NCI-H748 (cell line): ENCODE measurements around the gene ZNF518B.

ENCODE experiments used
- DNase-seq: peaks from one replicate; lab custom pipeline; 2025; ENCODE audit not compliant: unreplicated experiment; lab: John Stamatoyannopoulos, UW

ZNF518B gene, protein sequence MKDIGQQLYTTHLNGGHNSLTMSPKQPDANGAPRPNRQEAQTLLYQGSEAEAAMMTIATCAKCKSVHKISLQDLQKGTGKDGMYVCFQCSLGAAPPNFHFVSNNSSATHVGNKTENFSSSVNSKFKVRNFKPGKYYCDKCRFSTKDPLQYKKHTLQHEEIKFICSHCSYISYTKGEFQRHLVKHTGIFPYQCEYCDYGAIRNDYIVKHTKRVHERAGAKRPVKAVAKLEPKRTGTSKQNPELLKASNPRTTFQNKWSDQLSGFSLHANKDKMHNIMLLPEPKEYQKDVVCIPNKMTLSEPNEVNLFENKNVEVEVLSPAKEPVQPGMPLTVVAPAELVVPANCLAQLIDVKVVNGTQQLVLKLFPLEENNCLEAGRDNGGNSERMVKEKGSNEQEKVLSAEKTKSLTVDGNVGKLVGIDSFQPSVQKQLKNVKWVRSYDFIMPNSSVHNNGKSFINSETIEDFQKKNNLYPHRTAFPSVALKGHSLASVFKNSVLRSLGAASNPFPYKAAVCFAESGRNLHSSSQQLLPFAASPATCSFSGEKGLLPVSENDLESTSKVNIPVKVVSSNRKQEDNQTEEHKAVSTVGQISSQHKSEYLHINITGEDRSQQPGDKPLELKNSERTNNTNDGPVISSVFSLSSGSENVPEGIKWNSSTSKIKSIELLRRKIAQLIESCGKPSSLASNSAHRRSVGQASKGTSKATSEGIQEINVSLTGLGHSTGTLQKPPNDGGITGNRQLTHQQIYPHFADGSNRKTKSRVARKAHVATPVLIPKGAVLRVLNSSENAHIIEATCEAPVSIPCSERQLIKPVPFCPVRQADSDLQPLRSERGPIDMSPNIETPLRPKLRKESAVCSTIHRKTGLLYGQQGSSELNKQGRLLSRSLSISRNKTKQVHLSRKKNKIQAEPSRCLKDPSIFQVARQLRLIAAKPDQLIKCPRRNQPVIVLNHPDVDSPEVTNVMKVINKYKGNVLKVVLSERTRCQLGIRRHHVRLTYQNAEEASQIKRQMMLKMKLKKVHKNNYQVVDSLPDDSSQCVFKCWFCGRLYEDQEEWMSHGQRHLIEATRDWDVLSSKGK

DNA sequence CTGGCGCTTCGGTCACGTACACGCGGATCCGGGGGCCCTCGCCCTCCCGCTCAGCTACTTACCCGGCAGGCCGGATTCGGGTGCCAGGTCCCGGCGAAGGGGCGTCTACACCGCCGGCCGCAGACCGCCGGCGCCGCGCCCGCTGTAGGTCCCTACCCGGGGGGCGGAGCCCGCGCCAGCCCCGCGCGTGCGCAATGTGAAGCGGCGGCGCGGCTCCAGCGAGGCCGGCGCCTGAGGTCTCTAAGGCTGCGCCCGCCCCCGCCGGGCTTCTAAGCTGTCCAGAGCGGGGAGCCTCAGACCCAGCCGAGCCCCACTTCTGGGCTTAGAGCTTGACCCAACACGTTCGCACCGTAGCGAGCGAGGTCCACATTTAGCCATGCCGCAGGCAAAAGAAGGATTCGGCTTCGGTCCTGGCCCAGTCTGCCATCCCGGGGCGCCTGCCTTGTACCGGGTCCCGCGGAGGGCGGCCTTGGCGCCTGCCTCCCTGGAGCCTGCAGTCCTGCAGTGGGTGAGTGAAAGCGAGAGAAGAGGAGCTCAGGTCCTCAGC, at the start of gene ZNF518B:
TSS of gene ZNF518B (minus strand) at position 172 of the 547 bp plus-strand sequence. CDS start 11,098 bp downstream, outside the sequence.
- DNase-seq: peak; percentile 78

DNA sequence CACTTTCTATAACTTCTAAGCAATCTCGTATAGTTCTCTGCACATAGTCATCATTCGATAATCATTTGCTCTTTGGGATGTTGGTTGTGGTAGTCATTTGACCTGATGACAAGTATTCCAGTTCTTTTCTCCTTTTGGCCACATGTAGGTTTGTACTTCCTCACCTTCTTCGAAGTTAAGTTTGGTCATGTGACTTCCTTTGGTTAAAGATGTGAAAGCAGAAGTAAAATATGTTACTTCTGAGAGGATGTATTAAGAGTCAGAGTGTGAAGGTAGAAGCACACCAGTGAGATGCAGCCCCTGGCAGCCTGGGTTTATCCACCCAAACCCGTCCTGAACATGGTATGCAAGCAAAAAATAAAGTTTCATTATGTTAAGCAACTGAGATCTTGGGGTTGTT, 48.9 kb upstream of the ZNF518B start:
- DNase-seq: no peak

GRCh38 chr4:10504570-10505179, 47.4 kb upstream of the ZNF518B start:
- DNase-seq: no peak

DNA sequence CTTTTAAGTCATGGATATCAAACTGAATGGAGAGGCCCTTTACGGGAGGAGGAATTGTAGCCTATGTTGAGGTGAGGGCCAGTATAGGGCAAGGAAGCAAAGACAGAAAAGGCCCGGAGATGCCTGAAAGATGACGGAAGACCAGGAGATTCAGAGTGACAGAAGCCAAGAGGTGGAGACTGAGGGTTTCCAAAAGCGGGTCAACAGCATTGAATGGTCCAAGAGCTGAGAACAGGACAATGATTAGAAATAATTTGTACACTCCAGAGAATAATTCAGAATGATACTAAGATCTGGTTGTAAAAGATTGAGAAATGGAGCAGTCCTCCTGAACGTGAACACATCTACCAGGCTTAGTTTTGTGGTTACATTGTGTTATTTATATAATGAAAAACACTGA, 45.5 kb upstream of the ZNF518B start:
- no peak for DNase-seq

- no peak for DNase-seq
Measured at GRCh38 chr4:10500776-10501175, 43.5 kb upstream of the ZNF518B start.

DNA sequence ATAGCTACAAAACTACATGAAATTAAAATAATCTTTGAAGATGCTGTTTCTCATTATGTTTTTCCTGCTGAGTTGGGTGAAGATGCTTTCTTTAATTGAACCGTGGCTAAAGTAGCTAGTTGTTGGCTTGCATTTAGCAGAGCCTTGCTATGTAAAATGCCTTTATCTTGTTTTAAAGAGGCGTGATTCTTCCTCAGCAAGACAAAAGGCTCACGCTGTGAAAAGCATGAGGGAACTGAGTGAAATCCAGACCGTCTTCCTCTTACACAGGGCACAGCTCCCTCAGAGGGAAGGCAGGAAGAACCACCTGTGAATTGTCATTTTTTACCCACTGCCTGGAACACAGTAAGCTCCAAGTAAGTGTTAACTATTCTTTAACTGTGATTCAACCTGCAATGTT, 39.0 kb upstream of the ZNF518B start:
- no peak for DNase-seq

- DNase-seq: no peak
Measured at GRCh38 chr4:10495651-10496050, 38.4 kb upstream of the ZNF518B start.

GRCh38 chr4:10492464-10492863, 35.2 kb upstream of the ZNF518B start:
- peak; percentile 85 for DNase-seq

DNA sequence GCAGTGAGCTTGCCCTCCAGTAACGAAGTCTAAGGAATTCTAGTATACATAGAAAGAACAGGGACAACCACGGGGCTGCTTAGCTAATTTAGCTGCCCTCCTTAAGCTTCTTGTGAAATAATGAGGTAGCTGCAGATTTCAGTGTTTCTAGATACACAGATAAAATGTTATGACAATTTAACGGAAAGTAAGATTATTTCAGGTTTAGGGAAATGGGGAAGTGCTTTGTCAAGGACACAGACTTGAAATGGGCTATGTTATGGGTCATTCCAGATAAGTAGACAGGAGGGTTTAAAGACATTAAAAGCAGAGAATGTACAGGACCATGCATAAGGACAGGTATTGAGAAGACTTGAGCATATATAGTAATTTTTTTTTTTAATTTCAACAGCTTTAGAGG, 34.2 kb upstream of the ZNF518B start:
- DNase-seq: no peak

DNA sequence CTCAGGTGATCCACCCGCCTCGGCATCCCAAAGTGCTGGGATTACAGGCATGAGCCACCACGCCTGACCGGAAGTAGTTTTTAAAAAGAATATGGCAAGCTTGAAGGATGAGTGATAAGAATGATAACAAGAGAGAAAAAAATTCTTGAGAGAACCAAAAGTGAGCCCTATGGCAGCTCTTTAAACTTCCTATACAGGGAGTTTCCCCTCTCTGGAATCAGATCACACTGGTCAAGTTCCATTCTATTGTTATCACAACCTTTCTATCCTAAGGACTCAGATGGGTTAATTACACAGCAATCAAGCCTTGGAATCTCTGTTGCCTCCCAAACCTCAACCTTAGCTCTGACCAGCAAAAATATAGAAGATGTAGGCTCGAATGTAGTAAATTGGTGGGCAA, 33.8 kb upstream of the ZNF518B start:
- DNase-seq: no peak

- no peak for DNase-seq
Measured at GRCh38 chr4:10482913-10483312, 25.7 kb upstream of the ZNF518B start.

DNA sequence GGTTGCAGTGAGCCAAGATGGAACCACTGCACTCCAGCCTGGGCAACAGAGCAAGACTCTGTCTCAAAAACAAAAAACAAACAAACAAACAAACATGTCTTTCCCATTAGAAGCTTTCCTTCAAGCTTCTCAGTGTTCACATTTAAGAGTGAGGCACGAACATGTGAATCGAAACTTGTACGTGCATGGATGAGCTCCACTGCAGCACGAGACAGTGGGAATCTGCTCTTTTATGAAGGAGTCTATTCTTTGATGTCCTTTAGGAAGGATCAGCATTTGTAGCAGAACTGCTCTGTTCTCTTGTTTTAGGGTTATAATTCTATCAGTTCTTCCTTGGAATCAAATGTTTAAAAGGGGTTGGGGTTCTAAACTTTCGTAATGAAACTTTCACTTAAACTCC, 23.4 kb upstream of the ZNF518B start:
- no peak for DNase-seq

- DNase-seq: no peak
Measured at GRCh38 chr4:10478621-10479020, 21.4 kb upstream of the ZNF518B start.

DNA sequence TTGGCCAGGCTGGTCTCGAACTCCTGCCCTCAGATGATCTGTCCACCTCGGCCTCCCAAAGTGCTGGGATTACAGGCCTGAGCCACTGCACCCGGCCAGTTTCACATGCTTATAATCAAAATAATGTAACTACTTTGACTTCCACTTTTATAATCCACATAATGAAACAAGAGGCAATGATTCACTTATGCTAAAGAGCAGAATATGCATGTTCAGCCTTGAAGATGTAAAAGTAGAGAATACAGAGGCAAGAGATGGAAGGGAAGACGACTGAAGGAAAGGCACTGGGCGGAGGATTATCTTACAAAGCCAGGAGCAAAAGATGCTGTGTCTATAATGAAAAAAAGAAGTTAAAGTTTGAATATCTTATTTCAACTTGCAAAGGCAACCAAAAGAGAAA, 13.3 kb upstream of the ZNF518B start:
- no peak for DNase-seq

DNA sequence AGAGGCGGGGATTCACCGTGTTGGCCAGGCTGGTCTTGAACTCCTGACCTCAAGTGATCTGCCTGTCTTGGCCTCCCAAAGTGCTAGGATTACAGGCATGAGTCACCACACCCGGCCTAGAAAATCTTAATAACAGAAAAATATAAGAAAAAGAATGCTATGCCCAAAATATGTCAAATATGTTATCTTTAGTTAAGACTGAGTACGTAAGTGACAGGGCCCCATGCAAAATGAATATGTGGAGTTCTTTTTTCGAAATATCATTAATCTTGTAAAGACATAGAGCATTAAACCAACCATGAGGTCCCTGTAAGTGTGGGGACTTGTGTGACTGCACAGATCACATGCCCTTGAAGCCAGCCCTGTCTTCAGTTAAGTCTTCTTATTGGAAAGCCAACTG, 8.9 kb upstream of the ZNF518B start:
- DNase-seq: no peak

DNA sequence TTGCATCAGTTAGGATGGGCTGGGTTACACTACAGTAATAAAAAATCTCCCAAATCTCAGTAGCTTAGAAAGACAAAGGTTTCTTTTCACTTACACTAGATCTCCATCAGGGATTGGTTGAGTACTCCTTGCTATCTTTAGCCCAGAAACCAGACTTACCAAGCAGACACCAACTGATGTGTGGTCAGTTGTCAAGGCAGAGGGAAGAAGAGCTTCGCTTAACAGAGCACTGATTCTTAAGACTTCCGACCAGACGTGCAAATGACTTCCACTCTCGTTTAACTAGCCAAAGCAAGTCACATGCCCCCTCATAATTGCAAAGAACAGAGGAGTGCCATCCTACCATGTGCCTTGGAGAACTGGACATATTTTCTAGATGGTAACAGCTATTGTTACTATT, 5.7 kb upstream of the ZNF518B start:
- DNase-seq: no peak

DNA sequence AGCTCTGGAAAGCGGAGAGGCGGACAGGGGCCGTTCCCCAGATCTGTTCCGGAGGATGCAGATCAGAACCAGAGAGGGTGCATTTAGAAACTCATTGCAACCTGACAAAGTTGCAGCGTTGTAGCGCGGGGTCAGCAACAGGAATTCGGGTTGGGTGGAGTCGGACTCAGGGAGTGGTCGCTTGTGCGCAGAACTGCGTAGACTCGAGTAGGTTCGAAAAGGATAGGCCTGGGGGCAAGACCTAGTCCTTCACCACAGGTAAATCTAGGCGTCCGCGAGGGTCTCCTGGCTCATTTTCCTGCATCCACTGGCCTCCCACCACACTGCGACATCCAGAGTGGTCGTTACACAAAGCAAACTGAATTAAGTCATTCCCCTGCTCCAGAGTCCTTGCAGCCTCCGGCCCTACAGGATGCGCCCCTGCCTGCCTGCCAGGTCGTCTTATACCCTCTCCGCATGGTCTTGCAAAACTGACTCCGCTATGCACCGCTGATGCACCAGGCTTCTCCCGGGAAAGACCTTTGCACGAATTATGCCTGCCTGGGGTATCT, 4.7 kb upstream of the ZNF518B start:
- no peak for DNase-seq

GRCh38 chr4:10461091-10461849, 4.0 kb upstream of the ZNF518B start:
- no peak for DNase-seq

DNA sequence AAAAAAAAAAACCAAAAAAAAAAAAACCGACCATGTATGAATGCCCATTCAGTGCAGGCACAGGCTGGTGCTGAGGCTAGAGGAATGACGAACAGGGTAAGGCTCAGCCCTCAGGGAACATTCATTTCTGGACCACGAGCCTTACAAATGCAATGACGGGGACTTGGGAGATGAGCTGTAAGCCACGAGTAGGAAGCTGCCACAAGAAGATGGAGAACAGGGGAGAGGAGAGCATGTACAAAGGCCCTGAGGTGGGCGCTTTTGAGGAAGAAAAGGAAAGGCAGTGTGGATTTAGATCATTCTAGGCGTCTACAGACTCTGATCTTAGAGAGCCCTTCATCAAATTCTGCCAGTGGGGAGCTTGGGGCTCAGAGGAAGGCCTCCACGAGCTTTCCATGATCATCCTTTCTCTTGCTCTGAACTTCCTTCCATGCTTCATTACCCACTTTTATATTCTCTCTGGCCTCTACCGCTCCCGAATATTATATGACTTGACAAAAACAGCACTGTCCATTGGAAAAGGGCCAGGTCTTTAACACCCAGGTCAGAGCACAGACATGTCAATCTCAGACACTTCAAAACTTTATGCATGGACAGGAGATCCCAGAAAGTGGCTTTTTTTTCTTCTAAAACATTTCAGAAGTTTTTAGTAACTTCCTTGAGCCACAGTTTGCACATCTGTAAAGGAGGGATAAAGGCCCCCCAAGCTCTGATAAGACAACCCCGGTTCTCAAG, 3.3 kb upstream of the ZNF518B start:
- no peak for DNase-seq
